HL-60 (cell line): ENCODE results near the gene GUCA2A.

Experiments used
- DNase-seq, 2 experiments: peaks; one replicate each; pipeline ENCODE4 v3.0.0-alpha.2; 2010 to 2020; ENCODE audit warnings: low read depth in 1 of 2, low spot score in 1 of 2
- H3K27ac ChIP-seq: fragments of 250-450 bp; sonication (Bioruptor Pico); replicated peaks from 2 replicates; pipeline ENCODE4 v1.5.1; 2020; ENCODE audit warnings: mild to moderate bottlenecking, moderate library complexity
- H3K27me3 ChIP-seq: fragments of 250-450 bp; sonication (Bioruptor Pico); 2 replicates; pipeline ENCODE4 v1.5.1; 2021; ENCODE audit warnings: mild to moderate bottlenecking, moderate library complexity; ENCODE audit not compliant: insufficient read depth, poor library complexity, severe bottlenecking
- H3K4me3 ChIP-seq: replicated peaks from 2 replicates; pipeline ENCODE4 v1.5.1; 2011; ENCODE audit warnings: mild to moderate bottlenecking, control low read depth, low read length; ENCODE audit not compliant: insufficient read depth
- GABPA ChIP-seq: IDR thresholded peaks from 2 replicates; pipeline ENCODE4 v1.6.1; 2012; ENCODE audit warnings: low read depth
- POLR2AphosphoS5 ChIP-seq: IDR thresholded peaks from 2 replicates; pipeline ENCODE4 v1.6.1; 2012; ENCODE audit warnings: low read depth
- SPI1 ChIP-seq: IDR thresholded peaks from 2 replicates; pipeline ENCODE4 v1.6.1; 2012; ENCODE audit warnings: low read depth, mild to moderate bottlenecking, borderline replicate concordance
- TF ChIP-seq, protein P1 (sequence below): IDR thresholded peaks from 2 replicates; pipeline ENCODE4 v1.6.1; 2012; ENCODE audit warnings: low read depth; ENCODE audit not compliant: insufficient replicate concordance
- TF ChIP-seq, protein P2 (sequence below): IDR thresholded peaks from one replicate; pipeline ENCODE4 v1.5.1; 2011; ENCODE audit warnings: low read length, control low read depth, inconsistent platforms; ENCODE audit not compliant: insufficient read depth

The GUCA2A gene

DNA sequence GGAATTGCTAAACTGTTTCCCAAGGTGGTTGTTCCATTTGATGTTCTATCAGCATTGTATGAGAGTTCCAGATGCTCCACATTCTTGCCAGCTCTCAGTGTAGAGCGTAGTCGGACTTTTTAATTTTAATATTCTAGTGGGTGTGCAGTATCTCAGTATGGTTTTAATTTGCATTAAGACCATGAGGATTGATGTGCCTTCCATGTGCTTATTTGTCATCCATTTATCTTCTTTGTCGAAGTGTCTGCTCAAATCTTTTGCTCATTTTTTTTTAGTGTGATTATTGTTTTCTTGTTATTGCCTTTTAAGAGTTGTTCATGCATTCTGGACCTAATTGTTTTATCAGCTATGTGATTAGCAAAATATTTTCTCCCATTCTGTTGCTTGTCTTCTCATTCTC, 25.1 kb downstream of the GUCA2A start:
- no peak for DNase-seq
- H3K4me3 ChIP-seq: no peak overlapping the region
- no peak overlapping the region for H3K27ac ChIP-seq
- TF ChIP-seq, protein P1, sequence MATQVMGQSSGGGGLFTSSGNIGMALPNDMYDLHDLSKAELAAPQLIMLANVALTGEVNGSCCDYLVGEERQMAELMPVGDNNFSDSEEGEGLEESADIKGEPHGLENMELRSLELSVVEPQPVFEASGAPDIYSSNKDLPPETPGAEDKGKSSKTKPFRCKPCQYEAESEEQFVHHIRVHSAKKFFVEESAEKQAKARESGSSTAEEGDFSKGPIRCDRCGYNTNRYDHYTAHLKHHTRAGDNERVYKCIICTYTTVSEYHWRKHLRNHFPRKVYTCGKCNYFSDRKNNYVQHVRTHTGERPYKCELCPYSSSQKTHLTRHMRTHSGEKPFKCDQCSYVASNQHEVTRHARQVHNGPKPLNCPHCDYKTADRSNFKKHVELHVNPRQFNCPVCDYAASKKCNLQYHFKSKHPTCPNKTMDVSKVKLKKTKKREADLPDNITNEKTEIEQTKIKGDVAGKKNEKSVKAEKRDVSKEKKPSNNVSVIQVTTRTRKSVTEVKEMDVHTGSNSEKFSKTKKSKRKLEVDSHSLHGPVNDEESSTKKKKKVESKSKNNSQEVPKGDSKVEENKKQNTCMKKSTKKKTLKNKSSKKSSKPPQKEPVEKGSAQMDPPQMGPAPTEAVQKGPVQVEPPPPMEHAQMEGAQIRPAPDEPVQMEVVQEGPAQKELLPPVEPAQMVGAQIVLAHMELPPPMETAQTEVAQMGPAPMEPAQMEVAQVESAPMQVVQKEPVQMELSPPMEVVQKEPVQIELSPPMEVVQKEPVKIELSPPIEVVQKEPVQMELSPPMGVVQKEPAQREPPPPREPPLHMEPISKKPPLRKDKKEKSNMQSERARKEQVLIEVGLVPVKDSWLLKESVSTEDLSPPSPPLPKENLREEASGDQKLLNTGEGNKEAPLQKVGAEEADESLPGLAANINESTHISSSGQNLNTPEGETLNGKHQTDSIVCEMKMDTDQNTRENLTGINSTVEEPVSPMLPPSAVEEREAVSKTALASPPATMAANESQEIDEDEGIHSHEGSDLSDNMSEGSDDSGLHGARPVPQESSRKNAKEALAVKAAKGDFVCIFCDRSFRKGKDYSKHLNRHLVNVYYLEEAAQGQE: no peak
- no peak for TF ChIP-seq GABPA
- TF ChIP-seq, protein P2, sequence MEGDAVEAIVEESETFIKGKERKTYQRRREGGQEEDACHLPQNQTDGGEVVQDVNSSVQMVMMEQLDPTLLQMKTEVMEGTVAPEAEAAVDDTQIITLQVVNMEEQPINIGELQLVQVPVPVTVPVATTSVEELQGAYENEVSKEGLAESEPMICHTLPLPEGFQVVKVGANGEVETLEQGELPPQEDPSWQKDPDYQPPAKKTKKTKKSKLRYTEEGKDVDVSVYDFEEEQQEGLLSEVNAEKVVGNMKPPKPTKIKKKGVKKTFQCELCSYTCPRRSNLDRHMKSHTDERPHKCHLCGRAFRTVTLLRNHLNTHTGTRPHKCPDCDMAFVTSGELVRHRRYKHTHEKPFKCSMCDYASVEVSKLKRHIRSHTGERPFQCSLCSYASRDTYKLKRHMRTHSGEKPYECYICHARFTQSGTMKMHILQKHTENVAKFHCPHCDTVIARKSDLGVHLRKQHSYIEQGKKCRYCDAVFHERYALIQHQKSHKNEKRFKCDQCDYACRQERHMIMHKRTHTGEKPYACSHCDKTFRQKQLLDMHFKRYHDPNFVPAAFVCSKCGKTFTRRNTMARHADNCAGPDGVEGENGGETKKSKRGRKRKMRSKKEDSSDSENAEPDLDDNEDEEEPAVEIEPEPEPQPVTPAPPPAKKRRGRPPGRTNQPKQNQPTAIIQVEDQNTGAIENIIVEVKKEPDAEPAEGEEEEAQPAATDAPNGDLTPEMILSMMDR: no peak
- TF ChIP-seq POLR2AphosphoS5: no peak
- TF ChIP-seq SPI1: no peak
- H3K27me3 ChIP-seq: no peaks in the 10 kb centered on the region

DNA sequence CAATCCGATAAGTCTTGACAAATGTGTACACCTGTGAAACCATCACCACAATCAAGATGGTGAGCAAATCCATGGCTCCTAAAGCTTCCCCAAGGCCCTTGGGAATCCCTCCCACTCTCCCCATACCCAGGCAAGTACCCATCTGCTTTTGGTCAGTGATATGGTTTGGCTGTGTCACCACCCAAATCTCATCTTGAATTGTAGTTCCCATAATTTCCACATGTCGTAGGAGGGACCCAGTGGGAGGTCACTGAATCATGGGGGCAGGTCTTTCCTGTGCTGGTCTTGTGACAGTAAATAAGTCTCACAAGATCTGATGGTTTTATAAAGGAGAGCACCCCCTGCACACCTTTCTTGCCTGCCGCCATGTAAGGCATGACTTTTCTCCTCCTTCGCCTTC, 26.0 kb downstream of the GUCA2A start:
- no peaks in the 10 kb centered on the region for H3K27me3 ChIP-seq
- no peak for DNase-seq
- TF ChIP-seq, protein P1: no peak
- TF ChIP-seq, protein P2: no peak
- H3K4me3 ChIP-seq: no peak overlapping the region
- no peak overlapping the region for H3K27ac ChIP-seq

DNA sequence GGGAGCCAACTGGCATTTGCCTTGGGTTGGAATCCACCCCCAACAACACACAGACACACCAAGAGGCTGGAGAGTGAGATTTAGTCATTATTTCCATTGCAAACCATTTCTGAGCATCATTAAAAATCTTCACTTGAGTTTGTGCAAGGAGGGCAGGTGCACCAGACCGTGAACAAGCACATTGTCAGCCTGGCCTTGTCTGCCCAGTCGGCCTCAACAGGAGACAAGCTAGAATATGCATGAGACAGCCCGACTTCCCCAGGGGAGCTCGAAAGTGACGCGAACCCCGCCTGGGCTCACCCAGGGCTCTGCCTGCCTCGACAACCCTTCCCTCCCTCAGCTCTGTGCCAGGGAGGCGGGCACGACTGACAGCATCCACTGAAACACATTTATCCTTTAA, 26.8 kb downstream of the GUCA2A start:
- Histone ChIP-seq H3K27ac (no peak overlapping the region), H3K4me3 (no peak overlapping the region), H3K27me3 (no peaks in the 10 kb centered on the region)
- no peak for TF ChIP-seq POLR2AphosphoS5
- TF ChIP-seq, protein P2: no peak
- TF ChIP-seq, protein P1: no peak
- no peak for TF ChIP-seq GABPA
- no peak for TF ChIP-seq SPI1
- DNase-seq: no peak
